NCI-H446 (cell line): ENCODE measurements around the gene RAPGEF2.
A peak's percentile ranks its signal among the peaks of the same experiment; 100 is the strongest.

Source experiments
- DNase-seq, 2 experiments: peaks; one replicate each; lab custom pipeline; 2025; lab: John Stamatoyannopoulos, UW

Gene RAPGEF2

GRCh38 chr4:159280442-159281172 is 177.7 kb downstream of the RAPGEF2 start:
- no peak for DNase-seq

- peak in 1 of 2 experiments; percentile 19 for DNase-seq
Observed at GRCh38 chr4:159281771-159282170, 178.9 kb downstream of the RAPGEF2 start.

- DNase-seq = no peak
Observed at GRCh38 chr4:159282329-159282728, 179.4 kb downstream of the RAPGEF2 start.

GRCh38 chr4:159282944-159283343 is 180.1 kb downstream of the RAPGEF2 start:
- no peak for DNase-seq

DNA sequence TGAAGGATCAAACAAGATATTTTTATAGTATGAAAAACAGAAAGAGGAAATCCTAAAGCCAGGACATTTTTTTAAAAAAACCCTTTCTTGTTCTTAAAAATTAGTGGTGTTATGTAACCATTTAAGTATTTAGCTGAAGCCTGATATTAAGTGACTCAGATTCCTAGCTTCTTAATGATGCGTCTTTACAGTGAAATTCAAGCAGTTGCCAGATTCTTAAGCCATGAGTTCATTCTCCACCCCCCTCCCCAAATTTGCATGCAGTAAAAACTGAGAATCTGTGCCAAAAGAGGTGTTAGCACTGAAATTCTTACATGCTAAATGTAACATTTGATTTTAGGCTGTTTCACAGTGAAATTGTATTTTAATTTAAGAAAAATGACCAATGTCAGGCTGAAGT is 180.8 kb downstream of the RAPGEF2 start:
- DNase-seq = peak in 1 of 2 experiments; percentile 32

DNA sequence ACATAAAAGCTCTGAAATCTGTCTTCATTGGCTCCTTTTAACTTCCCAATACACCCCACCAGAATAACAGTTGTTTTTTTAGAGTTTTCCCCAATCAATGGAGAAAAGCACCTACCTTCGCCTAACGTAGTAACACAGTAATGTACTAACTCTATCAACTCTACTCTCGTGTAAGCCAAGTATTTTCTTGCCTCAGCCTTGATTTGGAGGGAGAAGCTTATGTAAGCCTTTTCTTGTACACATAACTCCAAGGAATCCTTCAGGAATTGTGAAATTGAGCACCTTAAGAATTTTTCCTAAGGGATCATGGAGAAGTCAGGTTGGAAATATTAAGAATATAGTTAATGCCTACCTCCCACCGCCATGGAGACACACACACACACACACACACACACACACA is 181.2 kb downstream of the RAPGEF2 start:
- DNase-seq = no peak

DNA sequence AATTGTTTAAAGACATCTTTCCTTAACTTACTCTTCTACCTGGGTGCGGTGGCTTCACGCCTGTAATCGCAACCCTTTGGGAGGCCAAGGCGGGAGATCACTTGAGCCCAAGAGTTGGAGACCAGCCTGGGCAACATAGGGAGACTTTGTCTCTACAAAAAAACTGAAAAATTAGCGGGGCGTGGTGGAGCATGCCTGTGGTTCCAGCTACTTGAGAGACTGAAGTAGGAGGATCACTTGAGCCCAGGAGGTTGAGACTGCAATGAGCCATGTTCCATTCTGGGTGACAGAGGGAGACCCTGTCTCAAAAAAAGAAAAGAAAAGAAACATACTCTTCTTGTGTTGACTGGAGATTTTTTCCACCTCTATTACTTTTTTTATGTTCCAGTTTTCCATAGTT is 181.9 kb downstream of the RAPGEF2 start:
- no peak for DNase-seq

DNA sequence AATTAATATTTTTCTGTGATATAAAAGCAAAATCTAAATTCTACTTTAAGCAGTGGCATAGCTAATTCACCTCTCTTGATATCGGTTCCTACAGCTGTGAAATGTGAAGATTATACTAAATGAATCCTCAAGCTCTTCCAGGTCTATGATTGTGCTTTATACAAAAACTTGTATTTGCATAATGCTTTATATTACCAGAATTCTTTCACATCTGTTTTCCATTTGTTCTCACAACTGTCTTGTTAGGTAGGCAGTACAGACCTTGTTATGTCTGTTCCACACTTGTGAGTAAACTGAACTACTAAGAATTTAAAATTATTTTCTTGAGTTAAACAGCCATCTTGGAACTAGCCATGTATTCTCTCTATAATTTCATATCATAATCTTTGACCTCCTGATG is 184.9 kb downstream of the RAPGEF2 start:
- DNase-seq = no peak

DNA sequence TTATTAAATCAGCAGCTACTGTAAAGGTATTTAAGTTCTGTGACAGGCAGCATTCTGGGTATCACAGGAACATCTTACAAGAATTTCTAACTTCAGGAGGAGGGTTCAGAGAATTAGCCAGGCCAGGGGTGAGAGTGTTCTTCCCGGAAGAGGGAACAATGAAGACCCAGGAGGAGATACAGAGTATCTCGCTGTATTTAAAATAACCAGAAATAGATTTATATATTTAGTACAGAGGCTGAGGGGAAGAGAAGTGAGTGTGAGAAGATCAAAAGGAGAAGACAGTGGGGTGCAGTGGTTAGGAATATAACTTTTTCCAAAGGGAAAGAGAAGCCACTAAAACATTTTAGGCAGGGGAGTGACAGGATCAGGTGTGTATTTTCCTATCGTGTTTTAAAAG is 186.8 kb downstream of the RAPGEF2 start:
- DNase-seq = no peak

- no peak for DNase-seq
Observed at GRCh38 chr4:159290321-159291030, 187.6 kb downstream of the RAPGEF2 start.

GRCh38 chr4:159291176-159291575 is 188.3 kb downstream of the RAPGEF2 start:
- DNase-seq = no peak

DNA sequence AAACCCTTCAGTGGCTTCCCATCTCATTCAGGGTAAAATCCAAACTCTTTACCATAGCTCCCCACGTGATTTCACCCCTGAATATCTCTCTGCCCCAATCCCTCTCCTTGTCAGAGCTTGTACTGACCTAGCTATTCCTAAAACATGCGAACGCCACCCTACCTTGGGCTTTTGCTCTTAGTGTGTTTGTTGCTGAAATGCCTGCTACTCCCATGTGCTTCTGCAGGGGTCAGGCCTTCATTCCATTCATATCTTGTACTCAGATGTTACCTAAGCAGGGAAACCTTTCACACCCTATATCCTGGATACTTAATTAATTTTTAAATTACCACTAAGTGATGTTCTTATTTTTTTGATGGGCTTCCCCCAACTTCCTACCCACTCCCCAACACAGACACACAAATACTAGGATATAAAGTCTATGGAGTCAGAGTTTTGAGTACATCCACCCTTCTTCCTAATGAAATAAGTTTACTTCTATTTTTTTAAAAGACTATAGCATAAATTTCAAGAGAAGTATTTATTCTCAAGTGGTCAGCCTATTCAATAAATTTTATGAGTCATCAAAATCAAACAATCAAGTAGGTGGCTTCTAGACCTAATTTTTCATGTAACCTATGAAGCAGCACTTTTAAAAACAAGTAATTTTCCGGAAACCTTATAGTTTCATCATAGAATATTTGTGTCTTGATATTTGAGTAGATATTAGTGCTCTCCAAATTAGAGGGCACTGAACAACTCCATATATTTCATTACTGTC is 189.4 kb downstream of the RAPGEF2 start:
- no peak for DNase-seq

DNA sequence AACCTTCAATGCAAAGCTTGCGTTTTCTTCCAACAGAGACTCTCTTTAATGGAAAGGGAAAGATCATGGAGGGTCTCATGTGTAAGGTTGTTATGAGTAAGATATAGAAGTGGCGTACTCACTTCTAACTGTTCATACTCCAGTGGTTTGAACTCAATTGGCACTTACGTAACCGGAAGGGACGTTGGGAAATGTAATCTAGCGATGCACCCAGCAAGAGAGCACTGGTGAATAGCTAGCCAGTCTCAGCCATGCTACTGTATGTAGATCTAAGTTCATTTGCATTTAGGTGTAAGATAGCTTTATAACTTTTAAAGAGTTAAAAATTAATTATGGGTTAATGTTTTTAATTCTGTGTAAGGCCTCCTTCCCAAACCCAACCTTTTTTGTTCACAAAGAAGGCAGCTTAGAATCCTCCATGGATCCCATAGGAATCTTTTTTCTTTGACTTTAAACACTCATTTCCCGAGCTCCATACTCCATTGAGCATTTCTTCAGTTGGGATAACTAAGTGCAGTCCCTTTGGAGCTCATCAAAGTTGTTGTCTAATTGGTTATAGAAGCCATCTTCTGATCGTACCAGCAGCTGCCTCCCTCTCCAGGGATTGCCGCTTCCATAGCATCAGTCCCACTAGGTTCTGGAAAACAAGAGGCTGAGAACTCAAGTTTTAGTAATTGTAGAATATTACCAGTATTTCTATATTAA is 191.1 kb downstream of the RAPGEF2 start:
- DNase-seq = no peak

- DNase-seq = no peak
Observed at GRCh38 chr4:159296061-159296460, 193.2 kb downstream of the RAPGEF2 start.

GRCh38 chr4:159297091-159297490 is 194.2 kb downstream of the RAPGEF2 start:
- DNase-seq = no peak

- DNase-seq = no peak
Observed at GRCh38 chr4:159298502-159298901, 195.6 kb downstream of the RAPGEF2 start.

DNA sequence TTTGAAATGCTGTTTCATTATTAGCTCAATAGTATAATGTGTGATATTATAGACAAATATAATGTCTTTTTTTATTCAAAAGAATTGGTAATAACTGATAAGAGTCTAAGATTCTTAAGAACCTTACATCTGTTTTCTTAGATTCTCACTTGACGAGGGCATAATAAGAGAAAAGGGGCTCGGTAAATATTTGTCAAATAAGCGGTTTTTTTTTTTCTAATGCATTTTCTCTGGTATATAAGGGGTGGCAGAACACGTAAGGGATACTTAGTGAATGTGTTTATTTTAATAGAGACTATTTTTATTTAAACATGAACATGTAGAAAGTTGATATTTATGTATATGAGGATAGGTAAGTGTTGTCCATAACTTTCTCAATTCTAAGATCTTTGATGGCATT is 200.6 kb downstream of the RAPGEF2 start:
- DNase-seq = no peak

GRCh38 chr4:159305129-159305528 is 202.2 kb downstream of the RAPGEF2 start:
- DNase-seq = no peak

DNA sequence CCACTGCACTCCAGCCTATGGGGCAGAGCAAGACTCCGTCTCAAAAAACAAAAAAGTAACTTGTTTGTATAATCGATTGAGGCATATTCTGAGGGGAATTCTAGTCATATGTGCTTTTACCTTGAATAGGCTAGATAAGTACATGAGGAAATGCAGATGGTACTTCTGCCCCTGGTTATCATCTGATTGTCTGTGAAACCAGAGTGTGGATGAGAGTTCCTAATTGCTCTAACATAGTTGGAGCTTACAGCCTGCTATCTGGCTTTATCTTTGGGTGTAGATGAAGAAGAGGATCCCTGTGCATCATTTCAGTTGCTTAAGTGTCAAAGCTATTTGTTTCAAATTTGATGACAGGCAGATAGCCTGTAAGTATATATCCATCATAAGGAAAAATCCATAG is 205.1 kb downstream of the RAPGEF2 start:
- no peak for DNase-seq

DNA sequence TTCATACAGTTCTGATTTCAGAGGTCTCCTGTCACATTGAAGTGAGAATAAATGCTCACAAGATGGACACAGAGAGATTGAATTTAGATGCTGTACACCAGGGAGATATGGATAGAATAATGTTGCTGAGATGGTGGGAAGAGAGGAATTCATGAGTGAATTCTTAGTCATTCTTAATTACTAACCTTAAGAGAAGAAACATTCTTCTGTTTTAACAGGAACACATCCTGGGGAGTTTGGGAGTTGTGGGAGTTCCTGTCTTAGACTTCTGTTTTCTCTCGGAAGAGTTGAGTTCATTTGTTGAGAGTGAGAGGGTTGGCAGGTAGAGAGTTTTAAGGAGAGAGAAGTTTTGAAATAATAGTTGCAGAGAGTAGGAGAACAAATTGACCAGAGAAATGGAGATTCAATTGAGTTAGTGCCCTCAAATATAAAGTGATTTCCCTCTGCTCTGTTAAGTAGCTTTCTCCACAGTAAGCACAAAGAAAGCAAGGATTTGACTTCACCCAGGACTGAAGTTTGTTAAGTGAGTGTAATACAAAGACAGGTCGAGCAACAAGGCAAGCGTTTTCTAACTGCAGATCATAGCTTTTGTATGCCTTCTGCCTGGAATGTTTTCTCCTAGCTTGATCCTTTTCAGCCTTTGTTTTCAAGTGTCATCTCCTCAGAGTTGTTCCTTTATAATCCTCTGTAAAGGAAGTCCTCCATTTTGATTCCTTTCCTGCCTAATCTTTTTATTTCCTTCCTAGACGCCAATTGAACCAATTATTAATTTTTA is 205.9 kb downstream of the RAPGEF2 start:
- no peak for DNase-seq

GRCh38 chr4:159312236-159312635 is 209.4 kb downstream of the RAPGEF2 start:
- no peak for DNase-seq
